ENCODE data around the gene ZFYVE26. TPM values are rescaled to one million over a fixed set of nuclear protein-coding genes. Genes with fewer than 3 reads are reported as not detected.

Gene ZFYVE26
- total RNA-seq, 1 donor from 2014 or later = 12.9 TPM

GRCh38 chr14:67817750-67818438, 1.5 kb upstream of the ZFYVE26 start:
- no peak for DNase-seq (ENCODE audit: low read depth, low spot score)

DNA sequence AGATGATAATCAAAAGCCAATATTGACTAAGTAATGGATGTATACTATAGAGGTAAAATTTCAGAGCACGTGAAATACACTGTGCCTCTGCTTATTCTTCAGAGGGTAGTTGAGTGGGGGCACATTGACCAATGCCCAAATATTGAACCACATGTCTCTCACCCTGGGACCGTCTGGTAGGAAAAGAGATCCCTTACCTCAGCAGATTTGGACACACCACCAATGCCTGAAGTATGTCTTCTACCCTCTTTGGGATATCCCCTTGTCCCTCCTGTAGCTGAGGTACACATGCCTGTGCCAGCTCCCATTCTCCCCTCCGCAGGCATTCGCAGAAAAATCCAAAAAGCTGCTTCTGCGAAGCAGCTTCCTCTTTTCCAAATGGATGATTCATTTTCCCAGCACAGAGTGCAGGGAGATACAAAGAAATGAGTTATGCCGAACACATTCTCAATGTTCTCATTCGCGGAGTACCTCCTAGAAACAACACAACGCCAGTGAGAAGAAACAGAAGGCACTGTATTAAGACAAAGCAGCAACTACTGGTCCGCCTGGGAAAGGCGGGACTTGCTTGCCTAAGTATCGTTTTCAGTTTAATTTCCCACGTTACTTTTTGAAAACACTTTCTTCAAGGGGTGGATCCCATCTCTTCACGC, 691 bp downstream of the ZFYVE26 start:
- DNase-seq (ENCODE audit: low read depth, low spot score) = peak; percentile 7

GRCh38 chr14:67814821-67815220, 1.6 kb downstream of the ZFYVE26 start:
- DNase-seq (ENCODE audit: low read depth, low spot score) = no peak

- DNase-seq (ENCODE audit: low read depth, low spot score) = no peak
These were observed 10.1 kb downstream of the ZFYVE26 start for GRCh38 chr14:67806246-67806645.

GRCh38 chr14:67800743-67801142, 15.6 kb downstream of the ZFYVE26 start:
- no peak for DNase-seq (ENCODE audit: low read depth, low spot score)

DNA sequence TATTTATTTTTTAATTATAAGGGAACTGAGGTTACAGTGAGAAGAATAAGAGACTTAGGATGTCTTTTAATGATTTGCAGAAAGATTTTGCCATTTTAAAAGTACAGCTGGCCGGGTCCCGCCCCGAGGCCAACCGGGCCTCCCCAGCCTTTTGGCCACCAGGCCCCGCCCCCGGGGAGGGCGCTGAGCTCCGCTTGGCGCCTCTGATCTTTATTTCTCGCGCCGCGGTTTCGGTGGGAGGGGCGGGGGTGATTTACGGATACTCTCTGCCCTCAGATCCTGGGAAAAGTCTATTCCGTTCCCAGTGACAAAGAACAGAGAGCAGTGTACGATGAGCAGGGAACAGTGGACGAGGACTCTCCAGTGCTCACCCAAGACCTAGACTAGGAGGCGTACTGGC, 17.7 kb downstream of the ZFYVE26 start:
- DNase-seq (ENCODE audit: low read depth, low spot score) = no peak

- no peak for DNase-seq (ENCODE audit: low read depth, low spot score)
These were observed 28.7 kb downstream of the ZFYVE26 start for GRCh38 chr14:67787673-67788072.

DNA sequence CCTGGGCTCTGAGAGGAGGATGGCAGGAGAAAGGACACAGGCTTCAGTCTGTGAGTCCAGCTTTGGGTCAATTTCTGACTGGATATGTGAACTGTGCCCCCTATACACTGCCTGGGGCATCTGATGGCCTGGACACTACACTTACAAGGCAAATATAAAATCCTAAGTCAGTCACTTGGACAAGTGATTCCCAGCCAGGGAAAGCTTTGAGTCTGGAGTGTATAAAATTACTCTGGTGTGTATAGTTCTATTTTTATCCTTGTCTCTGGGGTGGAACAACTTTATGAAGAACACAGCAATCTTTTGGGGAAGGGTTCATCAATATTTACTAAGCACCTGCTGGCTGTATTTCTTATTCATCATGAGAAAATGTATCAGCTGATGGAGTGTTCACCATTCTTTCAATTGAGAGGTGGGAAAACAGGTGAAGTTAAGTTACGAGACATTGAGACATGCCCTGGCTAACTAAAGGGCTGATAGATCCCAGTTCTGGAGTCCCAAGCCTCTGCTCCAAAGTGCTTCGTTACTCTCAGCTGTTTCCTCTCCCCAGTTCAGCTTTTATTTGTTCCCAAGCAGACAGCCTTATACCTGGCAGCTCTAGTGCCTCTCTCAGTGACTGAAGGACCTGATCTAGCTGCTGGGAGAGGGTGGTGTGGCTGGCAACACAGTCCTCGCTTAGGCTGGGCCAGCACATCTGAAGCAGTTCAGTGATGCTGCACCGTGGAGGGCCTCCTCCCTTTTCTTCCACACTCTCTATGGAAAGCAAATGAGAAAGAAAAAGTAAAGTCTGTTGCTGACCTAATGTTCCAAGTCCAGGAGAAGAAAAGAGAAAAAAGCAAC, 30.9 kb downstream of the ZFYVE26 start:
- DNase-seq (ENCODE audit: low read depth, low spot score) = no peak

GRCh38 chr14:67784244-67784823, 32.1 kb downstream of the ZFYVE26 start:
- DNase-seq (ENCODE audit: low read depth, low spot score) = no peak

GRCh38 chr14:67782090-67782489, 34.3 kb downstream of the ZFYVE26 start:
- DNase-seq (ENCODE audit: low read depth, low spot score) = no peak

DNA sequence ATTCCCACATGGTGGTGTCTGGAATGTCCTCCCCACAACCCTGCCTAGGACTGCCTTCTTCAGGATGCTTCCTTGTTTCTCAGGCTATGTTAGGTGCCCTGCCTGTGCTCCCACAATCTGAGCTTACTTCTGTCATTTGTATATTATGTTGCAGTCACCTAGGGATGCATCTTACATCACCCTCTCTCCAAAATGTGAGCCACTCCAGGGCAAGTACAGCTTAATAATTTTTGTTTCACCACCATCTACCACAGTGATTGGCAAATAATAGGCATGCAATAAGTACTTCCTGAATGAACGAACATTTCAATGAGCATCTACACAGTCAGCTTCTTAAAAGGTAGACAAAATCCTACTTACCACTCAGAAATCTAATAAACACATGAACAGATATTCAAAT, 37.6 kb downstream of the ZFYVE26 start:
- no peak for DNase-seq (ENCODE audit: low read depth, low spot score)

- no peak for DNase-seq (ENCODE audit: low read depth, low spot score)
These were observed 39.6 kb downstream of the ZFYVE26 start for GRCh38 chr14:67776653-67777322.

GRCh38 chr14:67773844-67774377, 42.5 kb downstream of the ZFYVE26 start:
- no peak for DNase-seq (ENCODE audit: low read depth, low spot score)

DNA sequence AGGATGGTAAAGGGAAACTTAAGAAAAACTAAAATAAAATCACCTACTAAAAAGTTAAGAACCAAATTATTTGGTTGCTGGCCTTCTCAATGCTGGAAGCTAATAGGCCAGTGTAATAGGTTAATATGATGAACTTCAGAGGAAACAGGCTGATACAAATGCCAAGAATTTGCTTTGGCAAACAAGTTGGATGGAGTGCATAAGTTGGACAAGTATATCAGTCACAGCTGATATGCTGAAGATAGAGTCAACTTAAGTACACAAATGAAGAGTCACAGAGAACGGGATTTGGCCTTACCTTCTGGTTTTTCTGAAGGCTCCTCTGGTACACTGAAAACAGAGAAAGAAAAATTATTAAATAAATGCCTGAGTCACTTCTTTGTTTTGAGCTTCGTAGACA, 48.2 kb downstream of the ZFYVE26 start:
- no peak for DNase-seq (ENCODE audit: low read depth, low spot score)

- no peak for DNase-seq (ENCODE audit: low read depth, low spot score)
These were observed 50.2 kb downstream of the ZFYVE26 start for GRCh38 chr14:67766035-67766680.

- no peak for DNase-seq (ENCODE audit: low read depth, low spot score)
These were observed 51.1 kb downstream of the ZFYVE26 start for GRCh38 chr14:67765192-67765834.

- no peak for DNase-seq (ENCODE audit: low read depth, low spot score)
These were observed 51.9 kb downstream of the ZFYVE26 start for GRCh38 chr14:67764496-67764895.

DNA sequence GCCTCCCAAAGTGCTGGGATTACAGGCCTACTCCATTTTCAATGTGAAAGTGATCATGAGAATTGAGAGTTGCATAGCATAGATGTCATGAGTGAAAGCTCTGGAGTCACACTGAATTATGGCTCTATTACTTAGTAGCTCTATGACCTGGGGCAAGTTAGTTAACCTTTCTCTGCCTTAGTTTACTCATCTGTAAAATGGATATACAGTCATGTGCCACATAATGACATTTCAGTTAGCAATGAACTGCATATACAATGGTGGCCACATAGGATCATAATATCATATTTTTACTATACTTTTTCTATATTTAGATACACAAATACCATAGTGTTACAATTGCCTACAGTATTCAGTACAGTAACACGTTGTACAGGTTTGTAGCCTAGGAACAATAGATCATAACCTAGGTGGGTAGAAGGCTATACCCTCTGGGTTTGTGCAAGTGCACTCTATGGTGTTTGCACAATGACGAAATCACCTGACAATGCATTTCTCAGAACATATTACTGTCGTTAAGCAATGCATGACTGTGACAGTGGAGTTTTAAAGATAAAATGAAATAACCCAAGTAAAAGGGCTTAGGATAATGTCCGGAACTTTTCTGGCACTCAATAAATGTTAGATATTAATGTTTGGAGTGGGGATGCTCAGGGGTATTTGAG, 53.1 kb downstream of the ZFYVE26 start:
- DNase-seq (ENCODE audit: low read depth, low spot score) = no peak

DNA sequence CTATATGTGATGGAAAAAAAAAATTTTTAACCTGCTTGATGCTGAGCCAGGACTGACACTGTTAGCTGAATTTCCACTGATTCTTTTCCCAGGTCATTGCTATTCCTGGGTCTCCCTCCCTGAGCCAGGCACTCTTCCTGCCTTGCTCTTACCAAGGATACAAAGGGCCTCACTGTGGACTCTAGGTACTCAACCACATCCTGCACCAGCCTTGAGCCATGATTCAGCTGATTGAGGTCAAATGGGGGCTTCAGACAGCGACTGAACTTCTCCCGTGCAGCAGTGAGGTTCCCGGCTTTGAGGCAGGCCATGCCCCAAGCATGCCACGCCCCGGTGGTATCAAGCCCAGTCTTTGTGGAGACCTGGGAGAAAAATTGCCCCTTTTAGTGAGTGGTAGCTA, 54.3 kb downstream of the ZFYVE26 start:
- no peak for DNase-seq (ENCODE audit: low read depth, low spot score)

DNA sequence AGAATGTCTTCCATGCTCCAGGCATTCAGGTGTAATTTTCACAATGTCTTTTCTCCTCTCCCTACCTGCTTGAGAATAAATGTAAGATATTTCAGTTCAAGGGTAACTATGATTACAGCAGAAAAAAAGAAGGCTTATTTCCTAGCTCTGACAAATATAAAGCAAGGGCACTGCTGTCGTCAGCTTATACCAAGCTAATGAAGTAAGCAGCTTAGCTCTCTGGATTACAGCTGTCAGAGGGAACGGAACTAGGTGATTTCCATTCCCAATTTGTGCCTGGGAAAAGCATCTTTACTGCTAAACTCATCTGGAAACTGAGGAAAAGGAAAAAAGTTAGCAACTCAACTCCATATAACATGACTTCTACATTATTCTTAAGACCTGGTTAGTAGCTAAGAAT, 56.5 kb downstream of the ZFYVE26 start:
- DNase-seq (ENCODE audit: low read depth, low spot score) = no peak

All from pulmonary artery endothelial cell (primary cell).